ENCODE data around the gene ARHGEF16.

ARHGEF16 gene

DNA sequence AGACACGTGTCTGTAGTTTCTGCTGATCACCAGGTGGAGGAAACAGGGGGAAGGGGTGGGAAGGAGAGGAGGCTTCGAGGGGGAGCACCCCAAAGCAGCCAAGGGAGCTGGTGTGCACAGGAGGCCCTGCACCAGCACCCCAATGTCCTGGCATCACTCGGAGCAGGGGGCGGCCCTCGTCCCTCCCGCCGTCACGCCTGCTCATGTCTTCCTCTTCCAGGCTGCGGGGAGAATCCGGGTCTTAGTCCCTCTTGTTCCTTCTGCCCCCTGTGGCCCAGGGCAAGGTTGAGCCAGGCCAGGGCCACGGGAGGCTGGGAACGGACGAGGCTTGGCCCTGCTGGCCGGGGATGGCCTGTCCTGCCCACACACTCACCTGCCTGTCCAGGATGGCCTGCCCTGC lies 21.4 kb upstream of the ARHGEF16 start:
- TF ChIP-seq, protein P1, sequence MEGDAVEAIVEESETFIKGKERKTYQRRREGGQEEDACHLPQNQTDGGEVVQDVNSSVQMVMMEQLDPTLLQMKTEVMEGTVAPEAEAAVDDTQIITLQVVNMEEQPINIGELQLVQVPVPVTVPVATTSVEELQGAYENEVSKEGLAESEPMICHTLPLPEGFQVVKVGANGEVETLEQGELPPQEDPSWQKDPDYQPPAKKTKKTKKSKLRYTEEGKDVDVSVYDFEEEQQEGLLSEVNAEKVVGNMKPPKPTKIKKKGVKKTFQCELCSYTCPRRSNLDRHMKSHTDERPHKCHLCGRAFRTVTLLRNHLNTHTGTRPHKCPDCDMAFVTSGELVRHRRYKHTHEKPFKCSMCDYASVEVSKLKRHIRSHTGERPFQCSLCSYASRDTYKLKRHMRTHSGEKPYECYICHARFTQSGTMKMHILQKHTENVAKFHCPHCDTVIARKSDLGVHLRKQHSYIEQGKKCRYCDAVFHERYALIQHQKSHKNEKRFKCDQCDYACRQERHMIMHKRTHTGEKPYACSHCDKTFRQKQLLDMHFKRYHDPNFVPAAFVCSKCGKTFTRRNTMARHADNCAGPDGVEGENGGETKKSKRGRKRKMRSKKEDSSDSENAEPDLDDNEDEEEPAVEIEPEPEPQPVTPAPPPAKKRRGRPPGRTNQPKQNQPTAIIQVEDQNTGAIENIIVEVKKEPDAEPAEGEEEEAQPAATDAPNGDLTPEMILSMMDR (IDR thresholded peaks at IDR 0.05), result no peak
- TF ChIP-seq ZFX (IDR thresholded peaks at IDR 0.05; ENCODE audit: borderline replicate concordance), result no peak
- no peak overlapping the region for H3K27ac ChIP-seq

DNA sequence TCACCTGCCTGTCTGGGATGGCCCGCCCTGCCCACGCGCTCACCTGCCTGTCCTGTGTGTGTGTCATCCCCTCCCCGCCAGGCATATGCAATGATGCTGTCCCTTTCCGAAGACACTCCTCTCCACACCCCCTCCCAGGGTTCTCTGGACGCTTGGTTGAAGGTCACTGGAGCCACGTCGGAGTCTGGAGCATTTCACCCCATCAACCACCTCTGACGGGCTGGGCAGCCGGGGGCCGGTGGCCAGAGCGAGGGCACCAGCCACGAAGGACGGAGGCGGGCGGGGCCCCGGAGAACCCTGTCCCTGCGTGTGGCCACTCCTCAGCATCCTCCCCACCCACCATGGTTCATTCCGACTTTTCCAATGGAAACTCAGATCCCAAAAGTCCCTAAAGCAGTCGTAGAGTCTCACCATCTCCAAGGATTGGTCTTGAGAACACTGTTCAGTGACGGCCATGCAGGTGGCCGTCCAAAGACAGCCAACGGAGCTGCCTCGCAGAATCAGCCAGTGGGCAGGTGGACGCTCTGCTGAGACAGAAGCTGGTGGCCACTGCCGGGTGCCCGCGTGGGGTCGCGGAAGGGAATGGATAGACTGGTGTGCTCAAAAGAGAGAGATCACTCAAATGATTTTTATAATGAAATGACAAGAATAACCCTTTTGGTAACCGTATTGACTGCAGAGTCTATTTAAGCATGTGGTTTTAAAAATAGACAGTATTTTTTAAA lies 20.7 kb upstream of the ARHGEF16 start:
- no peak overlapping the region for H3K27ac ChIP-seq
- TF ChIP-seq, protein P1 (IDR thresholded peaks at IDR 0.05), result no peak
- TF ChIP-seq ZFX (IDR thresholded peaks at IDR 0.05; ENCODE audit: borderline replicate concordance), result no peak

- no peak overlapping the region for H3K27ac ChIP-seq
- TF ChIP-seq ZFX (IDR thresholded peaks at IDR 0.05; ENCODE audit: borderline replicate concordance), result no peak
- TF ChIP-seq, protein P1 (IDR thresholded peaks at IDR 0.05), result no peak
Observed at GRCh38 chr1:3434406-3435110, 19.9 kb upstream of the ARHGEF16 start.

DNA sequence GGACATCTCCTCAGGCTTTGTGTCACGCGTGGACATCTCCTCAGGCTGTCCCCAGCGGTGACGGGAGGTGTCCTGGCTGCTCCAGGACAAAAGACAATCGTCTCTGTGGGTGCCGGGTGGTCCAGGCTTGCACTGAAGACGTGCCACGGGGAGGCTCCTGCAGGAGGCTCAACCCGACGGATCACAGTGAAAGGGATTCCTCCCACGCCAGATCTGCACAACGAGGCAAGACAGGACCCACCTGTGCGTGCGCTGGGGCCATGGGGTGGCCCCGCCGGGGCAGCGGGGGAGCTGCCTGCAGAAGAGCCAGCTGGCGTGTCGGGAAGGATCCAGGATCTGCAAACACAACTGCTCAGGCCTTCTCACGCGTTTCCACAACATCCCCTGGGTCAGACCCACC lies 18.8 kb upstream of the ARHGEF16 start:
- no peak for TF ChIP-seq ZFX (IDR thresholded peaks at IDR 0.05; ENCODE audit: borderline replicate concordance)
- TF ChIP-seq, protein P1 (IDR thresholded peaks at IDR 0.05), result no peak
- H3K27ac ChIP-seq, result no peak overlapping the region

- no peak overlapping the region for H3K27ac ChIP-seq
- TF ChIP-seq, protein P1 (IDR thresholded peaks at IDR 0.05), result no peak
- TF ChIP-seq ZFX (IDR thresholded peaks at IDR 0.05; ENCODE audit: borderline replicate concordance), result no peak
Observed at GRCh38 chr1:3436451-3436850, 18.0 kb upstream of the ARHGEF16 start.

DNA sequence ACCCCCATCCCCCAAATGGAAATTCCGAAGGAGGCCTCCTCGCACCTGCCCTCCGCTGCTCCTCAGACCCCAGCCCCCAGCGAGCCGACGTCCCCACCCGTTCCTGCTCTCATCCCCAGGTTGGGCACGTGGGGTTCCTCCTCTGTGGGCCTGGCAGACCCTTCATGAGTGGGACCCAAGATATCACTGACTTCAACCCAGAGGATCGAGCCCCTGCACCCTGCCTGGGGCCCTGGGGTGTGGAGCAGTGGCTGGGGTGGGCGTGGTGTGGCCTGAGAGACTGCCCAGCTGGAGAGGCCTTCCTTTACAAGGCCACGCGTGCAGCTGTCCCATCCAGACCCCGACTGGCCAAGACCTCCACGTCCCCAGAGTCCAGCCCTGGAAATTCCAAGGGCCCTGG lies 17.6 kb upstream of the ARHGEF16 start:
- TF ChIP-seq, protein P1 (IDR thresholded peaks at IDR 0.05), result no peak
- TF ChIP-seq ZFX (IDR thresholded peaks at IDR 0.05; ENCODE audit: borderline replicate concordance), result no peak
- H3K27ac ChIP-seq, result no peak overlapping the region

DNA sequence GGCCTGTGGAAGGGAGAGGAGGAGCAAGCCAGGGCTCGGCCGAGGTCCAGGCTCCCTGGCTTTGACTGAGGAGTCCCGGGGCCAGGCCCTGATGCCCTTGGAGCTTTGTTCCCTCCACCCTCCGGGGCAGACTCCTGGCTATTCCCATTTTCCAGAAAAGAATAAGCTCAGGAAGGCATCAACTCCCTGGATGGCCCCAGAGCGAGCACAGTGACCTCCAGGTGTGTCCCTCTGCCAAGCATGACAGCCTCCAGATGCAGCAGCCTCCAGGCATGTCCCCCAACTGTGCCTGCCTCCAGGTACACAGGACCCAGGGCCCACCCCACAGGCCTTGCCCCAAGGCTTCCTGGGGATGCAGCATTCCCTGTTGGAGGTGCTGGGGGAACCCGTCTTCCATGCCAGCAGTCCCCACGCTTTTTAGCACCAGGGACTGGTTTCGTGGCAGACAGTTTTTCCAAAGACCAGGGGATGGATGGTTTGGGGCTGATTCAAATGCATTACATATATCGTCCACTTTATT lies 15.7 kb upstream of the ARHGEF16 start:
- no peak overlapping the region for H3K27ac ChIP-seq
- TF ChIP-seq ZFX (IDR thresholded peaks at IDR 0.05; ENCODE audit: borderline replicate concordance), result no peak
- TF ChIP-seq, protein P1 (IDR thresholded peaks at IDR 0.05), result no peak
